Brain microvascular endothelial cell (primary cell): ENCODE measurements around the gene PADI4.
"Not testable (repeated sequence)": the region's sequence is repeated elsewhere in the genome, so short reads cannot be mapped to it uniquely, and the experiment has no call there.

Experiments used
- DNase-seq: peaks from one replicate; pipeline ENCODE4 v3.0.0-alpha.2; 2020
- H3K27ac ChIP-seq: fragments of 250-450 bp; sonication (Bioruptor Pico); 2 replicates; pipeline ENCODE4 v1.5.1; 2020; ENCODE audit warnings: mild to moderate bottlenecking, moderate library complexity
- H3K27me3 ChIP-seq: fragments of 250-450 bp; sonication (Bioruptor Pico); replicated peaks from 2 replicates; pipeline ENCODE4 v1.5.1; 2020; ENCODE audit warnings: mild to moderate bottlenecking
- H3K36me3 ChIP-seq: fragments of 250-450 bp; sonication (Bioruptor Pico); replicated peaks from 2 replicates; pipeline ENCODE4 v1.5.1; 2020; ENCODE audit warnings: mild to moderate bottlenecking
- H3K4me3 ChIP-seq: 2 replicates; pipeline ENCODE4 v1.5.1; 2011; ENCODE audit warnings: low read depth, mild to moderate bottlenecking, control low read depth, low read length, moderate library complexity
- CTCF ChIP-seq: IDR thresholded peaks from 2 replicates; pipeline ENCODE4 v1.5.1; 2011; ENCODE audit warnings: low read depth, mild to moderate bottlenecking, moderate library complexity, low read length, control low read depth, inconsistent platforms; ENCODE audit errors: missing control alignments
- in situ Hi-C: cut with HindIII; loops from 2 replicates; pipeline ENCODE4 v1.10.0; 2017; ENCODE audit warnings: low sequenced_read_pairs, low pct_ligation_motif_present

Gene PADI4

GRCh38 chr1:17404034-17404684 lies 96.2 kb downstream of the PADI4 start:
- no peak overlapping the region for H3K4me3 ChIP-seq
- no peak overlapping the region for H3K27ac ChIP-seq
- peaks cover 22% of the 10 kb centered on the region for H3K36me3 ChIP-seq
- TF ChIP-seq CTCF, result no peak
- H3K27me3 ChIP-seq, result no peaks in the 10 kb centered on the region
- DNase-seq, result no peak
- in situ Hi-C loops, result no loop called here

DNA sequence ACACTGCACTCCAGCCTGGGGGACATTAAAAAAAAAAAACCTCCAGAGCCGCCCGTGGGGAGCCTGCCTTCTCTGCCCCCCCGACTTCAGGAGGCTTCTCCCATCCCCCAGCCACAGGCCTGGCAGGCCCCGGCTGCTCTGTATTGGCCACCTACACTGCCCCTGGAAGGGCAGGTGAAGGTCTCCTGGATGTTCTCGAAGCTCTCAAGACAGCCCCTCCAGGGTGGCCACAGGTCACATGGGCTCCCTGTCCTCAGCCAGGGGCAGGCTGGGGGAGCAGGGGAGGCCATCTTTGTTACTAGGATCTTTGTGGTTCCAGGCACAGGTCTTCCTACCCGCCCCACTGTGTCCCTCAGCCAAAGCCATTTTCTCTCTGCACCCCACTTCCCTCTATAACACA lies 96.8 kb downstream of the PADI4 start:
- no peak for TF ChIP-seq CTCF

DNA sequence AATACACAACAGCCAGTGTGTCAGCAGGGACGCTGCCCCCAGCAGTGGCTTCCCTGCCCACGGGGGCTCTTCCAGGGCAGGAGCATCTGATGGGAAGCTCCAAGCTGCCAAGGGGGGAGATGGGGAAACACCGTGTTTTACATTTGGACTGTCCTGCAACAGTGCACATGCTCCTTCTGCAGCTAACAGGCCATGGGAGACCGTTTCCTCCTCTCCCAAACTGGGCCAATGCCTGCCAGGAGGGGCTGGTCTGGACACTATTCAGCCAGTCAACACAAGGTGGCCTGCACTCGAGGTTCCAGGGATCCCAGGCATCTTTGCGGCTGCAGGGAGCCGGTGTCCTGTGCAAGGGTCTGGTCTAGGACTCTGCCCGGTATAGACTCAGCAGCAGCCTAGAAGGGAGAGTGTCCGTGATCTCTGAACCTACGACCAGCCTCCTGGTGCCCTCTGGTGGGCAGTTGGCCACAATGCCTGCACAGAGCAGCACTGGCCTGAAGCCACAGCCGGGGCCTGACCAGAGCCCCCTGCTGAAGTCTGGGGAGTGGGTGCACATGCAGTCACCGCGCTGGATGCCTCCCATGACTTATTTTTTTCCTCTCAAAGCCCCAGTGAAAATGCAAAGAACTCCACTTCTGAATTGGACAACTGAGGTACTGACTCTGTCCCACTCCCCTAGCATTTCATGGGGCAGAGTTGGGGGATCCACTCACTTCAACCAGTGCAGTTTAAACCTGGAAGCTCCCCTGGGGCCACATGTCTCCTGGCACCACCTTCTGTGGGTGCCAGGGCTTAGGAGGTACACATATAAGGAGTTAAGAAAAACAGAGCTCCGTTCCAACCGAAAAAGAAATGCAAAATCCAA lies 98.1 kb downstream of the PADI4 start:
- Histone ChIP-seq H3K27ac (no peak overlapping the region), H3K27me3 (no peaks in the 10 kb centered on the region), H3K4me3 (no peak overlapping the region), H3K36me3 (peaks cover 41% of the 10 kb centered on the region)
- DNase-seq, result peak; percentile 46
- peak; percentile 91 for TF ChIP-seq CTCF
- in situ Hi-C loops, result no loop called here

More for the DNA sequence above, 96.8 kb downstream of the PADI4 start:
- DNase-seq, result no peak
- in situ Hi-C loops, result no loop called here
- H3K36me3 ChIP-seq, result peaks cover 29% of the 10 kb centered on the region
- H3K27ac ChIP-seq, result no peak overlapping the region
- H3K27me3 ChIP-seq, result no peaks in the 10 kb centered on the region
- H3K4me3 ChIP-seq, result no peak overlapping the region

- in situ Hi-C loops, DNase-seq, H3K27me3 ChIP-seq, H3K27ac ChIP-seq, H3K4me3 ChIP-seq: not testable (repeated sequence)
- H3K36me3 ChIP-seq, result peaks cover 46% of the 10 kb centered on the region
Observed at GRCh38 chr1:17406760-17407475, 98.9 kb downstream of the PADI4 start.

- H3K4me3 ChIP-seq, H3K27me3 ChIP-seq, H3K27ac ChIP-seq, in situ Hi-C loops, DNase-seq: not testable (repeated sequence)
- peaks cover 56% of the 10 kb centered on the region for H3K36me3 ChIP-seq
Observed at GRCh38 chr1:17407786-17408514, 100.0 kb downstream of the PADI4 start.

DNA sequence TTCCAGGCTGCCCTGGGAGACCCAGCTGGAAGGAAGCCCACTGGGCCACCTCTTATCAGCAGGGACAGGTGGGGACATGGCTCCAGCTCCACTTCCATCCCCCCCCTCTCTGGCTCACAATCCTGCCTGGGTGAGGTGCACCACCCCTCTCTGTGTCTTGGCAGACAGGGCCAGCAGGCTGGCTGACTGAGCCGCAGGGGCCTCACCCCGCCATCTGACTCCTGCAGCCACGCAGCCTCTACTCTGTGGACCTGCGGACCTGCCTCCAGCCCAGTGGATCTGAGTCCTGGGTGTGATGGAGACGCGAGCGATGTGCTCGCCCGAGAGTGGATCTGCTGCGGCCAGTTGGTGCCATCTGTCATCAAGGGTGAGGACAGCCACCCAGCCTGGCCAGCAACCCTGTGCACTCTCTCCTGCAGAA lies 101.4 kb downstream of the PADI4 start:
- Histone ChIP-seq H3K27me3 (no peaks in the 10 kb centered on the region), H3K27ac (no peak overlapping the region), H3K36me3 (peaks cover 67% of the 10 kb centered on the region), H3K4me3 (no peak overlapping the region)
- no peak for TF ChIP-seq CTCF
- in situ Hi-C loops, result no loop called here
- DNase-seq, result no peak
